ENCODE results near the gene ATAD1.
"Not testable (repeated sequence)": the region's sequence is repeated elsewhere in the genome, so short reads cannot be mapped to it uniquely, and the experiment has no call there.

The ATAD1 gene

DNA sequence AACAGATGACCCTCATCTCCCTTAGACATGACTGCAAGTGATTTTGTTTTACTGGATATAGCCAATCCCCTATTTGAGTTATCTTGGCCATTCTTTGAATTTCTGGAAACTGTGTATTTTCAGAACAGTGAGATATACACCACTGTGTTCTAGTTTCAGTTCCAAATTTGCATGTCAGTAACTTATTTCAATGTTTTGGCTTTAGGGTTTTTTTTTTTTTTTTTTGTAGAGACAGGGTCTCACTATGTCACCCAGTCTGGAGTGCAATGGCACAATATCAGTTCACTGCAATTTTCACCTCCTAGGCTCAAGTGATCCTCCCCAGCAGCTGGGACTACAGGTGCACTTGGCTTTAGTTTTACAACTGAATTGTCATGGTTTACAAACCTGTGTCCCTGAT, 67.2 kb downstream of the ATAD1 start:
- no peak for DNase-seq

DNA sequence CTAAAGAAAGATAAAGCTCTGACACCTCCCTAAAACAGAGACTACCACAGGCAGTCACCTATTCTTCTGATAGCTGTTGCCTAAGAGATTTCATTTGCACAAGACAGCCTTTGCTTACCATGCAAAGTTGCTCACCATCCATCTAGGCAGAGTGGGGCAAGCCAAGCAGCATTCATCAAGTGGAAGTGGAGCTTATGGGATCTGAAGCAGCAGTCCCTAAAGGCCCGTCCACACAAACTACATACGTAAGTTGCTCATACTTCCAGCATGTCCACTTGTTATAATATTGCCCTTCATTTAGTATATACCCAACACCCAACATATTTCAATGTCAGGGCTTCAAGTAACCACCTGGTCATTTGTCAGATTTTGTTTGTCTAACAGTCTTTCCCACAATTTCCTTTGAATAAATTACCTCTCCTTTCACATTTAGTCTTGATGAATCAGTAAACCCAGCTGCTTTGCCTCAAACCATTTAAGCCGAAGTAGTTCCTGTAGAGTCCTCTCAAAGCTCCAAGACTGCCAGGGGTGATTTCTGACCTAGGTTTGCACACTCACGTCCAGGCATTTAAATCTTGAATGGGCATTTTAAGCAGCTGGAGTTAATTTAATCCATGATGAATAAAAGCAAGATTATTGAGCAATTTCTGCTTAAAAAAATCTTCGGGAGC, 67.9 kb downstream of the ATAD1 start:
- no peak for DNase-seq

DNA sequence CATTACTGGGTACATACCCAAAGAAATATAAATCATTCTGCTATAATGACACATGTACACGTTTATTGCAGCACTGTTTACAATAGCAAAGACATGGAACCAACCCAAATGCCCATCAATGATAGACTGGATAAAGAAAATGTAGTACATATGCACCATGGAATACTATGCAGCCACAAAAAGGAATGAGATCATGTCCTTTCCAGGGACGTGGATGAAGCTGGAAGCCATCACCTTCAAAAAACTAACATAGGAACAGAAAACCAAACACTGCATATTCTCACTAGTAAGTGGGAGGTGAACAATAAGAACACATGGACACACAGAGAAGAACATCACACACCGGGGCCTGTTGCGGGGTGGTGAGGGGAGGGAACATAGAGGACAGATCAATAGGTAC, 69.8 kb downstream of the ATAD1 start:
- not testable (repeated sequence) for DNase-seq

DNA sequence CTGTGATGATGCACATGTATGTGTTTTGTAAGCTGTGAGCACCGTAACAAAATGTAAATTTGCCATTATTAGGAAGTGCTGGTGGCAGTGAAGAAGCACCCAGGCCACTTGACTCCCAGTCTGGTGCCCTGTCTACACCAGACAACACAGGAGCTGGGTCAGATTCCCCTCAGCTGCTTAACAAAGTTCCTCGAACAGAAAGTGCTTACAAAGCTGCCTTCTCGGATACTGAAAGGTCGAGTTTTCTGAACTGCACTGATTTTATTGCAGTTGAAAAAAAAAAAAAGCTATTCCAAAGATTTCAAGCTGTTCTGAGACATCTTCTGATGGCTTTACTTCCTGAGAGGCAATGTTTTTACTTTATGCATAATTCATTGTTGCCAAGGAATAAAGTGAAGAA, 71.1 kb downstream of the ATAD1 start:
- no peak for DNase-seq

- no peak for DNase-seq
These were observed 73.4 kb downstream of the ATAD1 start for GRCh38 chr10:87744606-87745005.

DNA sequence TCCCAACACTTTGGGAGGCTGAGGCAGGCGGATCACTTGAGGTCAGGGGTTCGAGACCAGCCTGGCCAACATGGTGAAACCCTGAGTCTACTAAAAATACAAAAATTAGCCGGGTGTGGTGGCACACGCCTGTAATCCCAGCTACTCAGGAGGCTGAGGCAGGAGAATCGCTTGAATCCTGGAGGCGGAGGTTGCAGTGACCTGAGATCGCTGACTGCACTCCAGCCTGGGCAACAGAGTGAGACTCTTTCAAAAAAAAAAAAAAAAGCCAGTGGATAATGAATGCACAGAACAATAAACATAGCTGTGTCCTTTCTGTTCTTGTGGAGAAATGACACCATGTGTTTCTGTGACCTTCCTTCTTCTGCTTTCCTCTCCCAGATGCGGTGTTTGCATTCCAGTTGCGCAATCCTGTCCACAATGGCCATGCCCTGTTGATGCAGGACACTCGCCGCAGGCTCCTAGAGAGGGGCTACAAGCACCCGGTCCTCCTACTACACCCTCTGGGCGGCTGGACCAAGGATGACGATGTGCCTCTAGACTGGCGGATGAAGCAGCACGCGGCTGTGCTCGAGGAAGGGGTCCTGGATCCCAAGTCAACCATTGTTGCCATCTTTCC, 74.9 kb downstream of the ATAD1 start:
- not testable (repeated sequence) for DNase-seq

GRCh38 chr10:87740254-87740655, 77.8 kb downstream of the ATAD1 start:
- no peak for DNase-seq

DNA sequence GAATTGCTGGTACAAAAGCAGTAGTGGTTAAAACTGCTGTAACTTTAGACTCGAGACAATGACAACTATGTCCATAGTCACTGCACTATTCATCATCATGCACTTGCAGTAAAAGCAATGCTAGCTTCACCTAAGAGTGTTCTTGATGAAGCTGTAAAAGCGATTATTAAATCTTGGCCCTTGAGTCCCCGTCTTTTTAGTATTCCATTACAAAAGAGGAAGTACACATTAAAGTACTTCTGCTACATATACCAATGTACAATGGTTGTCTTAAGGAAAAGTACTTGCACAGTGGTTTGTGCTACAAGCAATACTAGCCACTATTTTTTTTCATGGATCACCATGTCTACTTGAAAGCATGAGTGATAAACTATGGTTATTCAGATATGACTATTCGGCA, 78.3 kb downstream of the ATAD1 start:
- no peak for DNase-seq

DNA sequence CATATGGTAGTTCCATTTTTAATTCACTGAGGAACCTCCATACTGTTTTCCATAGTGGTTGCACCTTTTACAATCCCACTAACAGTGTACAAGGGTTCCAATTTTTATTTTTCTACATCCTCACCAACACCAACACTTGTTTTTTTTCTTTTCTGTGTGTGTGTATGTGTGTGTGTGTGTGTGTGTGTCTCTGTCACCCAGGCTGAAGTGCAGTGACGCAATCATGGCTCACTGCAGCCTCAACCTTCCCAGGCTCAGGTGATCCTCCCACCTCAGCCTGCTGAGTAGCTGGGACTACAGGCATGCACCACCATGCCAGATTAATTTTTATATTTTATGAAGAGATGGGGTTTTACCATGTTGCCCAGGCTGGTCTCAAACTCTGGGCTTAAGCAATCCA, 79.8 kb downstream of the ATAD1 start:
- DNase-seq: not testable (repeated sequence)

DNA sequence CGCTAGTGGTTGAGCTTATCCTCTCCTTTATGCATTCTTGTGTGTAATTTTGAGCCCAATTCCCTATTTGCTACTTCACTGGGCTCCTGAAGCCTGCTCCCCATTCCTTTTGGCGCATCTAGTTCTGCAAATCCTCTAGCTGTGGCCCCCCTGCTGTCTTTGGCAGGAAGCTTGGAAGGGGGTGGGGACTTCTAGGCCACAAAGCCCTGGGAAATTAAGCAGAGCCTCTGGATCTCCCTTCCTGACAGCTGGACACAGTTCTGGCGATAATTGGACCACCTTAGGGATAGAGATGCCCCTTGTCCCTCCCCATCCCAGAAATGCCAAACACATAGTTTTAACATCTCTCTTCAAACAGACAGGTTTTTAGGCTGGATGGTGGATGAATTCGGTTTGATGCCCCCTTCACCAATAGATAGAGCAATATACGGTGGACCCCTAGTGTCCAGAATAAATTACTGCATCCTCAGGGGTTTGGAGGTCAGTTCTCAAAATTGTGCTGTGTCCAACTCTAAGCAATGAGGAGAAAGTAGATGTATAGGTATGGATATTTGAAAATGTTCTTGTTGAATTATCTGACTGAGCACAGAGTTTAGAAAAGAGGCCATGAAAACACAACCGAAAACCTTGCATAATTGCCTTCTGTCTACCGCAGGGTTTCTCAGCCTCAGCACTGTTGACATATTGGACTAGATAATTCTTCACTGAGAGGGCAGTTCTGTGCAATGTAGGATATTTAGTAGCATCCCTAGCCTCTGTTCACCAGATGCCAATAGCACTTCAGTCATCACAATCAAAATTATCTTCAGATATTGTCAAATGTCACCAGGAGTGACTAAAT, 82.8 kb downstream of the ATAD1 start:
- no peak for DNase-seq

GRCh38 chr10:87733081-87733480, 84.9 kb downstream of the ATAD1 start:
- no peak for DNase-seq

DNA sequence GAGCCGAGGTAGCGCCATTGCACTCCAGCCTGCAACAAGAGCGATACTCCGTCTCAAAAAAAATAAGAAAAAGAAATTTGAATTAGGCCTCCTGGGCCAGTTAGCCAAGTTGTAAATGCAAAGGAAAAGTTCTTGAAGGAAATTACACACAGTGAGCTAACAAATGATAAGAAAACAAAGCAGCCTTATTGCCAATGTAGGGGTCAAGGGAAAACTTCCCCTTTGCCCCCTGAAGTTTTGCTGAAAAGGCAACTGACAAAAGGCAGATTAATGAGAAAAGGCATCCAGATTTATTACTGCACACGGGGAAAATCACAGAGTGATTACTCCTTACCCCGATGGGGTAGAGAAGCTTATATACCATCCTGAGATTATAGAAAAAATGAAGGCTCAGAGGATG, 88.1 kb downstream of the ATAD1 start:
- DNase-seq: no peak

DNA sequence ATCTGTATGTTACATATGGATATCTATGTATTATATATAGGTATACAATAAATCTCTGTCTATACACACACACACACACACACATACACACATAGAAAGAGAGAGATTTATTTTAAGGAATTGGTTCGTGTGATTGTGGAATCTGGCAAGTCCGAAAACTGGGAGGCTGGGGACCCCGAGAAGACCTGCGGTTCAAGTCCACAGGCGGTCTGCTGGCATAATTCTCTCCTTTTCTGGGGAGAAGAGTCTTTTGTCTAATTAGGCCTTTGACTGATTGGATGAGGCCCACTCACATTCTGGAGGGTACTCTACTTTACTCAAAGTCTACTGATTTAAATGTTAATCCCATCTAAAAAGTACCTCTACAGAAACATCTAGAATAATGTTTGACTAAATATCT, 93.2 kb downstream of the ATAD1 start:
- no peak for DNase-seq

DNA sequence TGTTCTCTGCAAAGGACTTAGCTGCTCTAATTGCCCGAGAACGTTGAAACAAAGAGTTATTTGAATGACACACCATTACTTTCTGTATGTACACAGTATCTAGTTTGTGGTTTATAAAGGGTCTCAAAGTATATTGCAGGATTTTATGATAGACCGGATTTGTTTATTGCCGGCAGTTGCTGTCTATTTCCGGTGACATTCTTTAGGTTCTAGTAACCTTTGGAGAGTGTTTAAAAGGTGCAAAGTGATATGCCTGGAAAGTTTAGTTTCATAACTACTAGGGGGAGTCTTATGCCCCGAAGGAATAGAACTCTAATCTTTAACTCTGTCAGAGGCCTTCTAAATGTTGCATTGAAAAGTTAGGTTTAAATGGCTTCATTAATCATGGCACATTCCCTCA, 94.5 kb downstream of the ATAD1 start:
- no peak for DNase-seq

GRCh38 chr10:87722716-87723115, 95.3 kb downstream of the ATAD1 start:
- no peak for DNase-seq

DNA sequence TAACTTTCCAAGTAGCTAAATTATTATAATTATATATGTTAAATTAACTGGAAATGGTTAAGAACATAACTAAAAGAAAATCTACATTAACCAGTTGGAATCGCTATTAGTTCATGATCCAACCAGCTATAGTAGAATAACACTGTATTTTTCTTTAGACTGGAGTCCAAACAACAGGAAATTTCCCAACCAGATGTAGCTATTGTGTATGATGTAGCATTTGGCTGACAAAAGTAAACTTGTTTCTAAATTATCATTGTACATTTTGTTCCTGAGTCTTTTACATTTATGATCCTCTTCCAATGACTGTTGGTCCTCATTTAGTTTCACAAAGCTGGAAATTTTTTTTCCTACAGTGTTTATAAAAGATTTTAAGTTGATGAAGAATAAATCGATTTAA, 96.2 kb downstream of the ATAD1 start:
- DNase-seq: no peak

GRCh38 chr10:87720665-87721064, 97.4 kb downstream of the ATAD1 start:
- DNase-seq: no peak

- DNase-seq: no peak
These were observed 101.7 kb downstream of the ATAD1 start for GRCh38 chr10:87716348-87716670.

DNA sequence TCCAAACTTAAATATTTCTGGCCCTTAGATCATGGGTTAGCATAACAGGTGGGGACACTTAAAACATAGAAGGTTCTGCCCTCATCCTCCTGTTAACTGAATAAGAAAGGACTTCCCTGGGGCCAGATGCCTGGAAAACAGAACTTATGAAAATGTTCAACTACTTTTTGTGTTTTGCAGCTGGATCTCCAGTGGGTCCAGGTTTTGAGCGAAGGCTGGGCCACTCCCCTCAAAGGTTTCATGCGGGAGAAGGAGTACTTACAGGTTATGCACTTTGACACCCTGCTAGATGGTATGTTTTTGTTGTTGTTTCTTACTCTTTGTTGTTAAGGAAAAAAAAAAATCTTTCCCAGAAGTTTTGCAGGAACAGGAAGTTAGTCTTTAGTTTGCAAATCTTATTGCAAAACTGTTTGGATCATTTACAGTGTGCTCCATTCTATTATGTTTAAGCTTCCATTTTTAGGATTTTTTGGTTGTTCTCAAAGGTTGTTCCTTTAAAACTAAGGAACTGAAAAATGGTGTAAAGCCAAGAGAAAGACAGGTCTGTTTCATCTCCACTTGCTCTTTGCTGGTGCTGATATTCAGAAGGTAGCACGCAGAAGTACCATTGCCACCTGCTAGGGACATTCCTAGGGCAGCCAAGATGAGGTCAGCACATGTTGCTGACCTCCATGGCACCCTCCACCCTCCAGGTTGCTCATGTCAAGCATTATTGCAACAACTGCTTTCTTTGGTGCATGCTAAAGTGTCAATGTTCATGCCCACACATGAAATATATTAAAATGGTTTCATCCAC, 102.3 kb downstream of the ATAD1 start:
- DNase-seq: no peak

GRCh38 chr10:87713707-87714106, 104.3 kb downstream of the ATAD1 start:
- no peak for DNase-seq

GRCh38 chr10:87712913-87713616, 105.0 kb downstream of the ATAD1 start:
- DNase-seq: no peak

- DNase-seq: no peak
These were observed 110.8 kb downstream of the ATAD1 start for GRCh38 chr10:87707254-87707653.

- no peak for DNase-seq
These were observed 111.3 kb downstream of the ATAD1 start for GRCh38 chr10:87706731-87707130.

All from activated CD4-positive, alpha-beta T cell treated with anti-CD3 and anti-CD28 coated beads, Interleukin-2, amount 50 U/mL, for 4 hours (primary cell).